ENCODE results near the gene TENT4A.

- TF ChIP-seq CTCF (IDR thresholded peaks at IDR 0.05; ENCODE audit: poor library complexity) (no peak), EZH2 (IDR thresholded peaks at IDR 0.05; ENCODE audit: borderline replicate concordance) (no peak), EZH2phosphoT487 (IDR thresholded peaks at IDR 0.05; ENCODE audit: low read depth, severe bottlenecking, unreplicated experiment) (no peak)
These were observed 23.4 kb downstream of the TENT4A start for GRCh38 chr5:6736524-6737042.

Measured in hepatocyte (in vitro differentiated cells).